Type B pancreatic cell (in vitro differentiated cells): ENCODE measurements around the gene ZNF668. TPM values are rescaled to one million over a fixed set of nuclear protein-coding genes. Genes with fewer than 3 reads are reported as not detected.

Experiments
- DNase-seq: peaks from one replicate; pipeline ENCODE4 v3.0.0; 2021; ENCODE audit warnings: mixed read lengths; ENCODE audit not compliant: unreplicated experiment; ENCODE audit errors: extremely low spot score
- H3K27ac Mint-ChIP-seq: 2 replicates; pipeline ENCODE4 v1.8.0; 2021; ENCODE audit warnings: mild to moderate bottlenecking, mixed read lengths
- H3K27me3 Mint-ChIP-seq: 2 replicates; pipeline ENCODE4 v1.8.0; 2021; ENCODE audit warnings: mixed read lengths
- H3K36me3 Mint-ChIP-seq: 2 replicates; pipeline ENCODE4 v1.8.0; 2021; ENCODE audit warnings: mixed read lengths
- H3K4me1 Mint-ChIP-seq: one replicate; pipeline ENCODE4 v1.8.0; 2021; ENCODE audit warnings: mixed read lengths; ENCODE audit not compliant: unreplicated experiment
- H3K4me3 Mint-ChIP-seq: 2 replicates; pipeline ENCODE4 v1.8.0; 2021; ENCODE audit warnings: mild to moderate bottlenecking, mixed read lengths
- H3K9me3 Mint-ChIP-seq: 2 replicates; pipeline ENCODE4 v1.8.0; 2021; ENCODE audit warnings: mixed read lengths
- total RNA-seq: library from RNA; stranded (reverse); gene quantifications from 2 replicates; pipeline ENCODE4 v1.2.1, GENCODE V29; 2021; ENCODE audit warnings: low replicate concordance
- TF ChIP-seq, protein P1 (sequence below): fragments of 200-600 bp; sonication (generic); conservative IDR thresholded peaks from 2 replicates; pipeline ENCODE4 v1.5.0; 2021; ENCODE audit warnings: antibody characterized with exemption, mild to moderate bottlenecking

The ZNF668 gene
- total RNA-seq, 1 donor from 2014 or later = 13.4 TPM

- H3K36me3 Mint-ChIP-seq = no peaks in the 10 kb centered on the region
- TF ChIP-seq, protein P1, sequence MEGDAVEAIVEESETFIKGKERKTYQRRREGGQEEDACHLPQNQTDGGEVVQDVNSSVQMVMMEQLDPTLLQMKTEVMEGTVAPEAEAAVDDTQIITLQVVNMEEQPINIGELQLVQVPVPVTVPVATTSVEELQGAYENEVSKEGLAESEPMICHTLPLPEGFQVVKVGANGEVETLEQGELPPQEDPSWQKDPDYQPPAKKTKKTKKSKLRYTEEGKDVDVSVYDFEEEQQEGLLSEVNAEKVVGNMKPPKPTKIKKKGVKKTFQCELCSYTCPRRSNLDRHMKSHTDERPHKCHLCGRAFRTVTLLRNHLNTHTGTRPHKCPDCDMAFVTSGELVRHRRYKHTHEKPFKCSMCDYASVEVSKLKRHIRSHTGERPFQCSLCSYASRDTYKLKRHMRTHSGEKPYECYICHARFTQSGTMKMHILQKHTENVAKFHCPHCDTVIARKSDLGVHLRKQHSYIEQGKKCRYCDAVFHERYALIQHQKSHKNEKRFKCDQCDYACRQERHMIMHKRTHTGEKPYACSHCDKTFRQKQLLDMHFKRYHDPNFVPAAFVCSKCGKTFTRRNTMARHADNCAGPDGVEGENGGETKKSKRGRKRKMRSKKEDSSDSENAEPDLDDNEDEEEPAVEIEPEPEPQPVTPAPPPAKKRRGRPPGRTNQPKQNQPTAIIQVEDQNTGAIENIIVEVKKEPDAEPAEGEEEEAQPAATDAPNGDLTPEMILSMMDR = no peak
- DNase-seq = no peak
- peaks cover 5% of the 10 kb centered on the region for H3K4me1 Mint-ChIP-seq
- H3K27me3 Mint-ChIP-seq = no peaks in the 10 kb centered on the region
- H3K9me3 Mint-ChIP-seq = no peaks in the 10 kb centered on the region
- H3K27ac Mint-ChIP-seq = no peak overlapping the region
- H3K4me3 Mint-ChIP-seq = no peak overlapping the region
Observed at GRCh38 chr16:31084584-31085302, 10.7 kb upstream of the ZNF668 start.

DNA sequence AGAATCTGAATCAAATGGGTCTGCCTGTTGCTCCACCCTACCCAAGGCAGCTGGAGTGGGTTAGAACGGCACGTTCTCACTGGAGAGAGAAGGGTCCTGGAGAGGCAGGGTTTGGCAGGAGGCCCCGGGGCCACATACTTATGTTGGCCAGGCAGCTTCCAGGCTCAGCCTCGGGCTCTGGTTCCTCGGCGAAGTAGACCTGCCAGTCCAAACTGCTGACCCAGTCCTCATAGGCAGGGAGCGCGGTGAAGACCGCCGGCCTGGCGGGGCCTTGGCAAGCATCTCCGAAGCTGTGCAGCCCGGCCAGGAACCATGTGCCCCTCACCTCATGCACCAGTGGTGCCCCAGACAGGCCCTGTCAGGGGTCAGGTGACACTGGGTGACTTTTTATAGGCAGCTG lies 9.9 kb upstream of the ZNF668 start:
- DNase-seq = no peak
- H3K36me3 Mint-ChIP-seq = no peaks in the 10 kb centered on the region
- H3K4me1 Mint-ChIP-seq = peaks cover 5% of the 10 kb centered on the region
- no peak overlapping the region for H3K27ac Mint-ChIP-seq
- H3K4me3 Mint-ChIP-seq = no peak overlapping the region
- TF ChIP-seq, protein P1 = no peak
- no peaks in the 10 kb centered on the region for H3K9me3 Mint-ChIP-seq
- H3K27me3 Mint-ChIP-seq = no peaks in the 10 kb centered on the region

- Mint-ChIP-seq H3K9me3 (no peaks in the 10 kb centered on the region), H3K4me3 (no peak overlapping the region), H3K27me3 (no peaks in the 10 kb centered on the region), H3K27ac (no peak overlapping the region), H3K4me1 (peaks cover 5% of the 10 kb centered on the region), H3K36me3 (no peaks in the 10 kb centered on the region)
- DNase-seq = no peak
- TF ChIP-seq, protein P1 = no peak
Observed at GRCh38 chr16:31083556-31083955, 9.5 kb upstream of the ZNF668 start.

DNA sequence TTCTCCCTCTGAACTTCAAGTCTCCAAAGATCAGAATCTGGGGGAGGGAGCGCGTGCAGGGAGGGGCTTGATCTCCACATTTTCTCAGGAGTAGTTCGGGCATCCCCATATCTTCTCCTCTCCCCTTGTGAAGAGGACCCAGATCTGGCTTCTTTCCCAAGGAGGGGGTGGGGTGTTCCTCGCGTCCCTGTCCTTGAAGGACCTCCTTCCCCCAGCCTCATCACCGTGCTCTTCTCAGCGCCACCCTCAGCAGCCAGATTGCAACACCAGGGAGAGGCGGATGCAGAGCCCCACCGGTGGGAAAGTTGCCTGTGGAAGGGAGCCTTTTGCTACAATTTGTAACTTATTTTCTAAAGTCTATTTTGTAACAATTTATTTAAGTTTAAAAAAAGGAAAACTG lies 9.0 kb upstream of the ZNF668 start:
- Mint-ChIP-seq H3K27me3 (no peaks in the 10 kb centered on the region), H3K36me3 (peaks cover under 1% of the 10 kb centered on the region), H3K4me3 (no peak overlapping the region), H3K27ac (no peak overlapping the region), H3K9me3 (no peaks in the 10 kb centered on the region), H3K4me1 (peaks cover 5% of the 10 kb centered on the region)
- no peak for DNase-seq
- TF ChIP-seq, protein P1 = no peak

- Mint-ChIP-seq H3K27me3 (no peaks in the 10 kb centered on the region), H3K4me3 (no peak overlapping the region), H3K4me1 (peaks cover 5% of the 10 kb centered on the region), H3K9me3 (no peaks in the 10 kb centered on the region), H3K36me3 (peaks cover 5% of the 10 kb centered on the region), H3K27ac (peak overlapping the region; percentile 20)
- DNase-seq = no peak
- TF ChIP-seq, protein P1 = no peak
Observed at GRCh38 chr16:31082368-31083045, 8.5 kb upstream of the ZNF668 start.
